Measurements from ENCODE around the gene CRHR1.
A peak's percentile ranks its signal among the peaks of the same experiment; 100 is the strongest.
"Not testable (repeated sequence)": the region's sequence is repeated elsewhere in the genome, so short reads cannot be mapped to it uniquely, and the experiment has no call there.

CRHR1 gene

DNA sequence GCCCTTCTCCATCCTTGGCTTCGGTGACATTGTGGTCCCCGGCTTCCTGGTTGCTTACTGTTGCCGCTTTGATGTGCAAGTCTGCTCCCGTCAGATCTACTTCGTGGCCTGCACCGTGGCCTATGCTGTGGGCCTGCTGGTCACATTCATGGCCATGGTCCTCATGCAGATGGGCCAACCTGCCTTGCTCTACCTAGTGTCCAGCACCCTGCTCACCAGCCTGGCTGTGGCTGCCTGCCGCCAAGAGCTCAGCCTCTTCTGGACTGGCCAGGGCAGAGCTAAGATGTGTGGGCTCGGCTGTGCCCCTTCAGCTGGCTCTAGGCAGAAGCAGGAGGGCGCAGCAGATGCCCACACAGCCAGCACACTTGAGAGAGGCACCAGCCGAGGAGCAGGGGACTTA, 62.1 kb downstream of the CRHR1 start:
- no peak for DNase-seq (ENCODE audit: low read depth)

DNA sequence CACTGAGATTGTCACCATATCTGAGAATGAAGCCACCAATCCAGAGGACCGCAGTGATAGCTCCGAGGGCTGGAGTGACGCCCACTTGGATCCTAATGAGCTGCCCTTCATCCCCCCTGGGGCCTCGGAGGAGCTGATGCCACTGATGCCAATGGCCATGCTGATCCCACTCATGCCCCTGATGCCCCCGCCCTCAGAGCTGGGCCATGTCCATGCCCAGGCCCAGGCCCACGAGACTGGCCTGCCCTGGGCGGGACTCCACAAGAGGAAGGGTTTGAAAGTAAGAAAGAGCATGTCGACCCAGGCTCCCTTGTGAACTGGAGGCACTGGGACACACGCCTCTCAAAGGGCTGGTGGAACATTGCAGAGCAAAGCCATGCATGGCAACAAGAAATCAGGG, 62.5 kb downstream of the CRHR1 start:
- DNase-seq (ENCODE audit: low read depth) = no peak

DNA sequence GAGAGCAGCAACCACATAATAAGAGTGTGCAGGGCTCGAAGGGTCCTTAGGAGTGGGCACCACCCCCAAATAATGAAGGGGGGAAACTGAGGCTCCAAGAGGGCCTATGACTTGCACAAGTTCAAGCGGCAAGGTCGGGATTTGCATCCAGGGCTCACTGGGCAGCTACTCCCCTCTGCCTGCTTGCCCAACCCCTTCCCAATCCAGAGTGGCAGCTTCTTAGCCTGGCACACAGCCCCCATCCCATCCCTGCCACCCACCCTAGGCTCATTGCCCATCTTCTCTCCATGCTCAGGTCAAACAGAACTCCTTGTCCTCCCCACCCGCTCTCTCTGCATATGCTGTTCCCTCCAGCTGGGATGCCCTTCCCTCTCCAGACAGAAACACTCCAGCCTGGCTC, 63.0 kb downstream of the CRHR1 start:
- DNase-seq (ENCODE audit: low read depth) = no peak

DNA sequence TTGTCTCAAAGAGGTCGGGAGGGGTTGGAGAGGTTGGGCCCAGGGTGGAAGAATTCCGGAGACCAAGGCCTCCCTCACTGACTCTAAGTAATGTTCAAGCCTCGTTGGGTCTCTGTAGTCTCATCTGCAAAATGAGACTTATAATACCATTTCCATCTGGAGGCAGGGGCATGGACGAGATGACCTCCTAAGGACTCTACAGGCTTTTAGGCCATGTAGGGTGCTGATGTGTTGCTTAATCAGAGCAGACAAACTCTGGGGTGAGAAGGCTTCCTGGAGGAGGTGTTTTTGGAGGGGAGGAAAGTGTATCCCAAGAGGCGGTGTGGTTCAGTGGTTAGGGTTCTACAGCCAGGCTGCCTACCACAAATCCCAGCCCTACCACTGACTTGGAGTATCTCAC, 63.6 kb downstream of the CRHR1 start:
- no peak for DNase-seq (ENCODE audit: low read depth)

DNA sequence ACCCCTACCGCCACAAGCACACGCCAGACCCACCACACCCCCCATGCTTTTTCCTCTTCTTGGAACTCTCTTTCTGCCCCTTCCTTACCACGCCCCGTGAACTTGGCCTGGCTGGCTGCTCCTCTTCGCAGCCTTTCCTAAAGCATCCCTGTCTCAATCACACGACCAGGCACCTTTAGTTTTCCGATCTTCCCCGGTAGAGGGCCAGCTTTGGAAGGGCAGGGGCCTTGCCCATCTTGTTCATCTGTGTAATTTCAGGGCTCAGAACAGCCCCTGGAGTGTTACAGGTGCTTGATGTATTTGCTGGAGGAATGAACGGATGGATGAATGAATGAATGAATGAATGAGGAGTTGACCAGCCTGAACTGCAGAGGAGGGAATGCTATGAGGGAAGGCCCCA, 64.3 kb downstream of the CRHR1 start:
- no peak for DNase-seq (ENCODE audit: low read depth)

DNA sequence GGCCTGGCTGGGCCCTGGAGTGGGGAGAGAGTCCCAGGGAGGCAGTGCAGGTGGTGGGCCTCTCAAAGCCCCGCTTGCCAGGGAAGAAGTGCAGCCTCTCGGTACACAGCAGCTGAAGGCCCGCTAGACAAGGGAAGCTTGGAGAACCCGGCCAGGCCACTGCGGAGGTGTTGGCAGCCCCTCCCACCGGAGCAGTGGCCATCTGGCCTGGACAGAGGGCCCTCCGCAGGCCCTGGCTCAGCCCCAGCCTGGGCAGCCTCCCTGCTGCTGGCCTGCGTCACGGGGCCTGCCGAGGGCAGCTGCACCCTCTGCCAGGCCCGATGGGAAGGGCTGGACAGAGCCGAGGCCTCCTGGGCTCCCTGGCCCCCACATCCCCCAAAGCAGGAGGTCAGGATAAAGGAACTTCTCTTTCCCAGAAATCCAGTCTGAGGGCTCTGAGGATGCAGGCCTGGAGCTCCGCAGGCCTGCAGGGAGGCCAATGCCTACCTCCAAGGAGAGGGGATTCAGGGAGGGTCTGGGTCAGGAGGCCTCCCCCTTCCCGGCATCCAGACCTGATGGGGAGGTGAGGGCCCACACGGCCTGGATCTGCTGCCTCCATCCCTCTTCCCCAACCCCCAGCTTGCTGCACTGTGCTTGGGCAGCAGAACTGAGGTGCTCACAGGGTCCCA, 64.9 kb downstream of the CRHR1 start:
- no peak for DNase-seq (ENCODE audit: low read depth)

DNA sequence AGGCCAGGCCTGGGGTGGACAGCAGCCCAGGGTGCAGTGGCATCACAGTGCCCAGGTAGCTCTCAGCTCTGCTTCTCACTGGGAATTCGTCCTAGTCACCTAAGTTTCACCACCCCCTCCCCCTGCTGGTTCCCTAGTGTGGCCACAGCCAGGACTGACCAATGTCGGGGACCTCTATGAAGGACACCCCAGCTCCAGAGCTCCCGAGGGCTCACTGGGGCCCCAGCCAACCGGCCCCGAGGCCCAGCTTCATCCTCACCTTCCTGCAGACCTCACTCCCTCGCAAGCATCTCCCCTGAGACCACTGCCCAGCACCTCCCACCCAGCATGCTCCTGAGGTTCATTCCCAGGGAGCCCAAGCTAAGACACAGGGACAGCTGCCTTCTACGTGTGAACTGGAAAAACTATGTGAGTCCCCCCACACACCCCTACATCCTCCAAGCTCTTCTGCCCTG, 65.4 kb downstream of the CRHR1 start:
- DNase-seq (ENCODE audit: low read depth) = no peak

DNA sequence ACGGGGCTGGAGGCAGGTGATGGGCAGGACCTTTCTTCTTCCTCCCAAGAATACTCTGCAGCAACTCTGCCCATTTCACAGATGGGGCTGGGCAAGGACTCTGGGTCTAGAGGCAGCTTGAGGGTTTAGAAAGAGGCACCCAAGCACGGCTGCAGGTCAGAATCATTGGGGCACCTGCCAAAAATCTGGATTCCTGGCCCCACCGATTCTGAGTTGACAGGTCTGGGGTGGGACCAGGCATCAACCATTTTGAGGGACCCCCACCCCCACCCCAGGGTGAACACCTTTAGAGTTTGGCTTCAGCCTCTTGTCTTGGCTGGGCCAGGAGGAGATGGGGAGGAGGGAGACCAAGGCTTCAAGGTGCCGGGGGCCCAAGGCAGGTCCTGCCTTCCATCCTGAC, 65.9 kb downstream of the CRHR1 start:
- DNase-seq (ENCODE audit: low read depth) = no peak

DNA sequence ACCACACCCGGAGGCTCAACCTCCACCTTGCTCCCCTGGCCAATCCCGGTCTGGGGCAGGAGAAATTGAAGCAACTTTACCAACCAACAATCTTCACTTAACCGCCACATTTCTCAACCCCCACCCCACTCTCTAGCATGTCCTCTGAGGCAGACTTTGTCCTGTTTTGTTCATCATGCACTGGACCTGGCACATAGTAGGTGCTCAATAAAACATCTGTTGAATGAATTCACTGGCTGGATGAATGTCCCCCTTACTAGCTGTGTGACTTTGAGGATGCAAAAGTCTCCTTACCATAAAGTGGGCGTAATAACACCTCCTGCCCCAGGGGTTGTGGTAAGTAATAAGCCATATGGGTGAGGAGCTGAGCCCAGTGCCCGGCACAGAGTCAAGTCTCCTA, 66.3 kb downstream of the CRHR1 start:
- DNase-seq (ENCODE audit: low read depth) = no peak

DNA sequence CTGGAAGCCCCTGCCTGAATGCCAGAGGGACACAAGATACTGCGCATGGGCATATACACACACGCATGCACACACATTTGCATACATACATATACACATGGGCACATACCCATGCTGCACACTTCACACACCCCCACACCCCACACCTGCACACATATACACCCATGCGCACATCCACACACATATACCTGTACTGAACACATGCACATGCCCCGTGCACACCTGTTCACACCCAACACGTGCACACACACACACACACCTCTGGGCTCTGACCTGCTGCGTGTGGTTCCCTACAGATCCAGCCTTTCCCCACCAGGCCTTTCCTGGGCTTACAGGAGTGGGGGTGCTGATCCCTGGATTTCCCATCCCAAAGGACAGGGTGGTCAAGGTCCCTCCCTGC, 66.9 kb downstream of the CRHR1 start:
- DNase-seq (ENCODE audit: low read depth) = no peak

DNA sequence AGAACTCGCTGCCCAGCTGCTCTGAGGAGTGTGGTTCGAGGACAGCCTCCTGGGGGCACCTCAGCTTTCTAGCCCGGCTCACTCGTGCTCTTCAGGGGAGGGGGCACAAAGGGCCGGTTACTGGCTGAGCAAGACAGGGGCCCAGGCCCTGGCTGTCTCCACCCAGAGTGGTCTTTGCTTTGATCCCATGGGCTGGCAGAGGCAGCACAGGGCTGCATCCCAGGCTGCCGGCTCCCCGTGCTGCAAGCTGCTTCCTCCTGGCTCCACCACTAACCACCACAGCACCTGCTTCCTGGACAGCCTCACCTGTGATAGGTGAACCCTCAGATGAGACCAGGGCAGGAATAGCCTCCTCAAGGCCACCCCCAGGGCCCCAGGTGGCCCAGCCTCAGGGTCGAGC, 67.3 kb downstream of the CRHR1 start:
- DNase-seq (ENCODE audit: low read depth) = no peak

DNA sequence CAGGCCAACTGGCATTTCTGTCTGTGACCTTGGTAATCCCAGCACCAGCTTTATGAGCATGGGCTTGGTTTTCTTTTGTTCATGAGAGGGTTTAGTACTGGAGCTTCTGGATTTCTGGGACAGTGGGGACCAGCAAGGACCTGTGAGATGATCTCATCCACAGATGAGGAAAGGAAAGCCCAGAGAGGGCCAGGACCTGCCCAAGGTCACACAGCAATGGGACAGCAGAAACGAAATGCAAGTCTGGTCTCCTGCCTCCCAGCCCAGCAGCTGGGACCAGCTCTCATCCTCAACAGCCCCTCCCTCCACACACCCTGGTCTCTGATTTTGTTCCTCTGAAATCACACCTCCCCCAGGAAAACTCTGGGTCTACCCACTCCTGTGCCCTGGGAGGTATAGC, 67.8 kb downstream of the CRHR1 start:
- no peak for DNase-seq (ENCODE audit: low read depth)

DNA sequence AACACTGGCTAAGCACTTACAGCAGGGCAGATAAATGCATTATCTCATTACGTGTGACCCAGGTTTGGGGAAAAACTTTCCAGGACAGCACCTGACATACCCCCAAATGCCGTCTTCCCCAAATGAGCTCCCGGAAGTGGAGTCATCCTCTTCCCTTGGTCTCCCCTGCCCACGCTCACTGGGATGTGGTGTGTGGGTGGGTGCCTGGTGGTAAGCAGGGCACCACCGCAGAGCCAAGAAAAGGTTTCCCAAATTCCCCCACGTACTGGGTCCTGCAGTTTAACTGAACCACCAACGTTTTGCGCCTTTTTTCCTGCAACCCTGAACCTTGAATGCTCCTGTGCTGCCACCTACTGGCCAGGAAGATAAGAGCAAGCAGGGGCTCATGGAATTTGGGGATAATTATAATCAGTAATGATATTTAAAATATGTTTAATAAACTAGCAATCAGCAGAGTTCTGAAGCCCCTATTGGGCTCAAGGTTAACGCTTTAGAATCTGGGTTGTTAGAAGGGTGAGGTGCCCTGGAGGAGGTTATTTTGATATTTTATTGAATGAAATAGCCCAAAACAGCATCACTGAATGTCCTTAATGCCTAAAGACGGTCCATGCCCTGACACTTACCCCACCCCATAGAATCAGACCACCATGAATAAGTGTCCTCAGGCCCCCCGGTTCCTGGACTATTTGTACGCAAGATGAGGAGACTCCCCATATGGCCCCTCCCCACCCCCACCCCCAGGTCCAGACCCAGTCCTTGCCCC, 68.6 kb downstream of the CRHR1 start:
- DNase-seq (ENCODE audit: low read depth) = peak; percentile 18

DNA sequence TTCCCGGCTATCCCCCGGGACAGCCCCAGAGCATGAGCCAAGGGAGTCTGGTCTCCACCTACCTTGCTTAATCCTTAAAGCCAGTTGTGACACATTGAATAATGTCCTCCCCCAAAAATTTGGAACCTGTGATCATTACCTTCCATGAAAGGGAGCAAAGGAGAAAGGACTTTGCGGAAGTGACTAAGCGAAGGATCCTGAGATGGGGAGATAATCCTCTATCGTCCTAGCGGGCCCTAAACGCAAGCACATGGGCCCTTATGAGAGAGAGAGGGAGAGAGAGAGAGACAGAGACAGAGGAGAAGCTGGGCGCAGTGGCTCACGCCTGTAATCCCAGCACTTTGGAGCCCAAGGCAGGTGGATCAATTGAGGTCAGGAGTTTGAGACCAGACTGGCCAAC, 70.1 kb downstream of the CRHR1 start:
- DNase-seq (ENCODE audit: low read depth) = no peak

DNA sequence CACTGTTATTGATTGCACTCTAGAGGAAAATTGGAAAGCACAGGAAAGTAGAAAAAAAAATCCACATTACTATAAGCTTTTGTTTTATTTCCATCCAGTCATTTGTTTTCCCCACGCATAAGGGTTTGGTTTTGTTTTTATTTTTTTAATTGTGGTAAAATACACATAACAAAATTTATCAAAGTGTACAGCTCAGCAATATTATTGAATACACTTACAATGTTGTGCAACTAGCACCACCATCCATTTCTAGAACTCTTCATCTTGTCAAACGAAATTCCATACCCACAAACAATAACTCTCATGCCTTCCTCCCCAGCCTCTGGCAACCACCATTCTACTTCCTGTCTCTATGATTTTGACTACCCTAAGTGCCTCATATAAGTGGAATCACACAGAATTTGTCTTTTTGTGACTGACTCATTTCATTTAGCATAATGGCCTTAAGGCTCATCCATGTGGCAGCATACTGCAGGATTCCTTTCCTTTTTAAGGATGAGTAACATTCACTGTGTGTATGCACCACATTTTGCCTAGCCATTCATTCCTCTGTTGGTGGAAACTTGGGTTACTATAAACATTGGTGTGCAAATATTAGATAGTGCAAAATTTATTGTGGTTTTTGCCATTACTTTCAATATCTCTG, 71.7 kb downstream of the CRHR1 start:
- no peak for DNase-seq (ENCODE audit: low read depth)

DNA sequence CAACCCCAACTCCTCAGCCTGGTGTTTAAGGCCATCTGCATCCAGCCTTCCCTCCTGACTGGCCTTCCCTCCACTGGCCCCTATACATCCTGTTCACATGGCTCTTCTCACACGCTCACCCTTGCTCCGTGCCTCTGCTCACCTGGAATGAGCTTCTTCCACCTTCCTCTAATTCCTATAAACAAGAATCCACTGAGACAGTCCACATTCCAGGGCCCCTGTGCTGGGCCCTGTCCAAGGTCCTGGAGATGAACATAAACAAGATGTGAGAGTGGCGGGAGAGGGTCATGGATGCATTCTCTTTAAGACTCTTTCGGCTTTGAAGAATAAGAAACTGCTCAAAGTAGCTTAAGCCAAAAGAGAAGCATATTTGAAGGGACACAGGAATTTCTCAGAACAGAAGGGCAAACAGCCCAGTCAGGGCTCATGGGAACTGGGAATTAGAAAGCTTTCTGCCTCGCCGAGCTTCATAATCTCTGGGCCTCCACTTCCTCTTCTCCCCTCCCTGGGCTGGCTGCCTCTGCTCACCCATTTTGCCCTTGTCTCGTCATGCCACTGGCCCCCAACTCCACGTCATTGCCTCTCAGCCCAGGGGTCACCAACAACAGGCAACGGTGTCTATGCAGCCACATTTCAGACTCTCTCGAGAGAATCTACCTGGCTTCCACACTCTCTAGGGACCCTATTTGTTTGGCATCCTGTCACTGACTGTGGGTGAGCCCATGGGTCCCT, 74.0 kb downstream of the CRHR1 start:
- no peak for DNase-seq (ENCODE audit: low read depth)

DNA sequence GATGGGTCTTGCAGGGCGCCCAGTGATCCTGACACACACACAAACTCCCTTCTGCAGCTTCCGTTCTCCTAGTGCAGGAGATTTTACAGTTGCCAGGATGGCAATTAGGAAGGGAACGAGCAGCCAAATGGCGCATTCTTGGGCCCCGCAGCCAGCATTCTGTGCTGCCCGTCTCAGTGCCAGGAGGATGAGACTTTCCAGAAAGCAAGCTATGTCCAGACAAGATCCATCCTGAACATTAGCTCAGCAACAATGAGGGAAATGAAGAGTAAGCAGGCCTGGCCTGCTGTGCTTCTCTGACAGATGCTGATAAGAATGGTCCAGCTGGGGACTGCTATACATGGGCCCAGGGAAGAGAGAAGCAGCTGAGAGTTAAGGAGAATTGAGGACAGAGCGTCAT, 77.0 kb downstream of the CRHR1 start:
- no peak for DNase-seq (ENCODE audit: low read depth)

DNA sequence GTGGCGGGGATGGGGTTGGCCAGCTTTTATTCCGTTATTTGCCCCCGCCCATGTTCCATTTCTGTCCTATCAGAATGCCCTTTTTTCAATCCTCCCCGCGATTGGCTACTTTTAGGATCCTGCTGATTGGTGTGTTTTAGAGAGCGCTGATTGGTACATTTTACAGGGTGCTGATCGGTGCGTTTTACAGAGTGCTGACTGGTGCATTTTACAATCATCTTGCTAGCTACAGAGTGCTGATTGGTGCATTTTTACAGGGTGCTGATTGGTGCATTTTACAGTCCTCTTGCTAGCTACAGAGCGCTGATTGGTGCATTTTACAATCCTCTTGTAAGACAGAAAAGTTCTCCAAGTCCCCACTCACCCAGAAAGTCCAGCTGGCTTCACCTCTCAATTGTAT, 78.0 kb downstream of the CRHR1 start:
- DNase-seq (ENCODE audit: low read depth) = not testable (repeated sequence)

DNA sequence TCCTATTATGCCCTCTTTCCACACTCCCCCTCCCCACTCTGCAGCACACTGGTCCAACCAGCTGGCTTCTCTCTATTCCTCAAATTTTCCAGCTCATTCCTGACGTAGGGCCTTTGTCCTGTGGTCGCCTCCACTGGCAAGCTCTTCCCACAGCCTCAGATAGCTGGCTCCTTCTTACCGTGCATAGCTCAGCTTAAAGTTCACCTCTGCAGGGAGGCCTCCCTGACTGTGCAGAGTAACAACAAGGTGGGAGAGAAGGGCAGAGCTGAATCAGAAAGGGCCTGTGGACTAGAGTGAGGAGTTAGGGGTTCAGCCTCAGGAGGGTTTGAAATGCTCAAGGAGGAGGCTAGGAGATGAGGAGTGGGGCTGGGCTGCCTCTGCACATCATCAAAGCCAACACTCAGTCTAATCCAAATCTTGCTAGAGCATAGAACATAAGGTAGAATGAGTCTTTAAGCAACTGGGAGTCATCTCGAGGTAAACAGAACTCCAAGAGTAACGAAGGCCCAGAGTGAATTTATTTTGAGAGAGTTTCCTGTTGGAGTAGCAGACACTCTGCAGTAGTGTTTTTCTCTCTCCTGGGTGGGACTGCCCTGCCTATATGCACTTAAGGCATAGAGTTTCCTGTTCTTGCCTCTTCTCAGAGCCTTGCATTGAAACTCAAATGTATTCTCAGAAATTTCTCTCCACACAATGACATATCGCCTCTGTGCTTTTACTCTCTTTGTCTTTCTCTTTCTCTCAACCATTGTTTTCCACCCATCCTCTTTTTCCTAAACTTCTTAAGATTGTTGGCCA, 79.9 kb downstream of the CRHR1 start:
- no peak for DNase-seq (ENCODE audit: low read depth)

DNA sequence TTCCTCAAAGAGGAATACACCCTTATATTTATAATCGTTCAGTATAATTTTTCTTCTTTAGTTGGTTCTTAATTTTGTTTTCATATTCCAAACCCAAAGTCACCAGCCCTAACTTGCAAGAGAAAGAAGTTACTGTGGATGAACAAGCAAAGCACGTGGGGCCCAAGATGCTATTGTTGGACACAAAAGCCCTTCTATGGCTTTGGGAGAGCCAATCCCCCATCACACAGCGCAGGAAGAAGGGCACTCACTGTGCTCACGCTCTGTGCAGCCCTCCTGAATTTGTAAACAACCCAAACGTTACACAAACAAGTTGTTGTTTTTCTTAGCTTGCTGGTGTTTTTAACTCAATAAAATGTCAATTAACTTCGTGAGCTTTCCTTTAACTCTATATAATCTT, 83.1 kb downstream of the CRHR1 start:
- DNase-seq (ENCODE audit: low read depth) = no peak

DNA sequence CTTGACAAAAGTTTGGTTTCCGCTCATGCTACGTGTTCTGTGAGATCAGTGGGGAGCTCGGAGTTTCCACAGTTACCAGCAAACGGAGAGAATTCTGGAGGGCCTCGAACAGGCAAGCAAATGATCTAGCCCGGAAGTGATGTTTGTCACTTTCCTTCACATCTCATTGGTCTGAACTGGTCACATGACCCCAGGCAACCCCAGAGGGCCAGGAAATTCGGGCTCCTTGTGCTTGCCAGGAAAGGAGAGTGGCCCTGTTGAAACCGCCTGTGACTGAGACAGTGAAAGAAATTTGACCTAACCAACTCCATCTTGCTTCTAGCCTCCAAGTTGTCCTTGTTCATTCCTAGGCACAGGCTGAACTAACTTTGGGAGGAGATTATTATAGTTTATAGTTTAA, 83.6 kb downstream of the CRHR1 start:
- no peak for DNase-seq (ENCODE audit: low read depth)

DNA sequence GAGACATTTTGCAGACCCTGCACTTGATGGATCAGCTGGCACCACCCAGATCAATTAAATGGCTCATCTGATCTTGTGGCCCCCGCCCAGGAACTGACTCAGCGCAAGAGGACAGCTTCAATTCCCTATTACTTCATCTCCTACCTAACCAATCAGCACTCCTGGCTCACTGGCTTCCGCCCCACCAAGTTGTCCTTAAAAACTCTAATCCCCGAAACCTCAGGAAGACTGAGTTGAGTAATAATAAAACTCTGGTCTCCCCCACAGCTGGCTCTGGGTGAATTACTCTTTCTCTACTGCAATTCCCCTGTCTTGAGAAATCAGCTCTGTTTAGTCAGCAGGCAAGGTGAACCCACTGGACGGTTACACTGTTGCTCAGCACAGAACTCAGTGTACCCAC, 84.2 kb downstream of the CRHR1 start:
- DNase-seq (ENCODE audit: low read depth) = no peak
